Measurements from ENCODE around the gene MLXIP. TPM values are rescaled to one million over a fixed set of nuclear protein-coding genes. Genes with fewer than 3 reads are reported as not detected.

MLXIP gene
- total and polyA plus RNA-seq, 2 of the 4 experiments (the other 2 are of a cell fraction) = 2.7 to 10.8 TPM

DNA sequence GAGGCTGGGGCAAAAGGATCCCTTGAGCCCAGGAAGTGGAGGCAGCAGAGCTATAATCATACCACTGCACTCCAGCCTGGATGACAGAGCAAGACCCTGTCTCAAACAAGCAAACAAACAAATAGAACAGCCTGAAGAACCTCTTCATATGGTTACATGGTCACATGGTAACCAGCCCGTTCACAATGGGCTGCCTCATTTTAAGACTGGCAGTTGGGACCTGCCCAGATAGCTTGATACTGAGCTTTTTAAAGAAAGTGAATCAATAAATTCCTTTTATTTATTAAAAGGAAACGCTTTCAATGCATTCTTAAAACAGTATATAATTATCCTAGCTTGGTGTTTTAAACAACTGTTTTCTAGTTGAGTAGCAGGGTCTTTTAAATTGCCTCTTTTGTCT is 10.5 kb downstream of the MLXIP start:
- Histone ChIP-seq H3K79me1 (ENCODE audit: low read depth in 1 of 2, low read length in 2 of 2) (peaks cover 37 to 82% of the 10 kb centered on the region in 2 experiments), H3K4me2 (ENCODE audit: low read depth, low read length) (no peak overlapping the region), H3K56ac (ENCODE audit: extremely low read depth, insufficient read depth, low read length) (no peak overlapping the region), H4K91ac (ENCODE audit: insufficient read depth, low read depth, low read length) (no peak overlapping the region), H3K4ac (ENCODE audit: low read depth, low read length) (0 out of 2 replicates have a peak overlapping the region, but pooled peaks have one; percentile 25), H3K23ac (ENCODE audit: low read depth, low read length) (no peak overlapping the region), H4K5ac (ENCODE audit: low read depth, low read length) (no peak overlapping the region), H2AFZ (replicated peaks; ENCODE audit: low read length, poor library complexity) (no peak overlapping the region), H3K27ac (ENCODE audit: insufficient read depth, low read length) (no peak overlapping the region), H3K18ac (ENCODE audit: low read depth, low read length) (no peak overlapping the region), H3K4me3 (ENCODE audit: insufficient read depth, low read depth, low read length) (no peak overlapping the region), H3K9me3 (ENCODE audit: control insufficient read depth, insufficient read depth, low read length) (no peaks in the 10 kb centered on the region), H3K4me1 (ENCODE audit: control insufficient read depth, insufficient read depth, low read length) (peaks cover 29% of the 10 kb centered on the region), H2BK5ac (ENCODE audit: low read depth, low read length, poor library complexity, severe bottlenecking) (no peak overlapping the region), H4K20me1 (ENCODE audit: insufficient read depth, low read length) (peaks cover 64% of the 10 kb centered on the region), H3K27me3 (ENCODE audit: control insufficient read depth, insufficient read depth, low read length) (no peaks in the 10 kb centered on the region), H2BK15ac (ENCODE audit: low read depth, low read length) (no peak overlapping the region; the same call in 2 of the 3 replicates), H2AK9ac (replicated peaks; ENCODE audit: low read depth, low read length, poor library complexity) (no peak overlapping the region), H3K9me1 (ENCODE audit: insufficient read depth, low read length) (peaks cover 41% of the 10 kb centered on the region), H4K8ac (ENCODE audit: low read depth in 2 of 2, low read length in 2 of 2) (no peak overlapping the region), H3K36me3 (ENCODE audit: control insufficient read depth, insufficient read depth, low read length) (peaks cover 35% of the 10 kb centered on the region), H3K14ac (replicated peaks; ENCODE audit: low read depth, low read length) (no peak overlapping the region), H2AK5ac (ENCODE audit: low read depth, low read length) (peak overlapping the region; percentile 43; the same call in 1 of the 2 replicates), H2BK120ac (ENCODE audit: low read depth, low read length) (no peak overlapping the region), H3K9ac (ENCODE audit: low read depth, low read length) (no peak overlapping the region), H2BK20ac (ENCODE audit: low read depth, low read length) (no peak overlapping the region)
- ChIA-PET CTCF (interaction anchor here (0.6 to 0.7 kb wide), 2 partner anchors 37 to 165 kb away, joined by 3 to 6 read pairs; no protein-coding TSS in a partner anchor), POLR2A (ENCODE audit: unreplicated experiment) (interaction anchor here (1.2 kb wide), 1 partner anchor 8 kb away, joined by 3 read pairs; no protein-coding TSS in a partner anchor)
- DNase-seq (no peak), ATAC-seq (ENCODE audit: low read depth) (no peak)
- dilution Hi-C loops (cut with HindIII; ENCODE audit: low sequenced_read_pairs, unreplicated experiment) (no loop called here), intact Hi-C loops (cut with micrococcal nuclease) (no loop called here), in situ Hi-C loops (cut with MboI; ENCODE audit: low sequenced_read_pairs) (no loop called here)
- WGBS, 2 experiments (ENCODE audit: extremely low coverage in 2 of 2, insufficient read length in 1 of 2) = no CpG with 5 or more reads among the region's 2 CpGs
- TF ChIP-seq, protein P1, sequence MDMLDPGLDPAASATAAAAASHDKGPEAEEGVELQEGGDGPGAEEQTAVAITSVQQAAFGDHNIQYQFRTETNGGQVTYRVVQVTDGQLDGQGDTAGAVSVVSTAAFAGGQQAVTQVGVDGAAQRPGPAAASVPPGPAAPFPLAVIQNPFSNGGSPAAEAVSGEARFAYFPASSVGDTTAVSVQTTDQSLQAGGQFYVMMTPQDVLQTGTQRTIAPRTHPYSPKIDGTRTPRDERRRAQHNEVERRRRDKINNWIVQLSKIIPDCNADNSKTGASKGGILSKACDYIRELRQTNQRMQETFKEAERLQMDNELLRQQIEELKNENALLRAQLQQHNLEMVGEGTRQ (IDR thresholded peaks at IDR 0.05; ENCODE audit: low read depth, low read length) = no peak
- TF ChIP-seq CEBPB (IDR thresholded peaks at IDR 0.05; ENCODE audit: low read depth, low read length) (no peak), MAFK (IDR thresholded peaks at IDR 0.05; ENCODE audit: low read depth, low read length) (no peak), FOS (IDR thresholded peaks at IDR 0.05; ENCODE audit: low read depth, low read length) (no peak)
- no TSS peak for BruUV-seq (replicated peaks)

Measured in IMR-90 (cell line).